H4 (cell line): ENCODE data around the gene CPVL. TPM values are rescaled to one million over a fixed set of nuclear protein-coding genes. Genes with fewer than 3 reads are reported as not detected.

Experiments
- DNase-seq: peaks from one replicate; pipeline ENCODE4 v3.0.0-alpha.2; 2015; ENCODE audit warnings: low spot score
- total RNA-seq: library from RNA; depleted of rRNA; stranded (reverse); fragments of >200 nt; shearing (Covaris generic); gene quantifications from 2 replicates; pipeline ENCODE4 v1.2.3, GENCODE V29; 2014

Gene CPVL
- total RNA-seq, 1 experiment from 2014 or later, result 113 TPM

- DNase-seq, result no peak
Observed at GRCh38 chr7:29091715-29092114, 54.6 kb downstream of the CPVL start.

GRCh38 chr7:29090836-29091601, 55.3 kb downstream of the CPVL start:
- DNase-seq, result peak; percentile 65

- no peak for DNase-seq
Observed at GRCh38 chr7:29090151-29090805, 56.1 kb downstream of the CPVL start.

GRCh38 chr7:29087840-29088170, 58.5 kb downstream of the CPVL start:
- DNase-seq, result no peak

GRCh38 chr7:29086545-29086944, 59.8 kb downstream of the CPVL start:
- no peak for DNase-seq

DNA sequence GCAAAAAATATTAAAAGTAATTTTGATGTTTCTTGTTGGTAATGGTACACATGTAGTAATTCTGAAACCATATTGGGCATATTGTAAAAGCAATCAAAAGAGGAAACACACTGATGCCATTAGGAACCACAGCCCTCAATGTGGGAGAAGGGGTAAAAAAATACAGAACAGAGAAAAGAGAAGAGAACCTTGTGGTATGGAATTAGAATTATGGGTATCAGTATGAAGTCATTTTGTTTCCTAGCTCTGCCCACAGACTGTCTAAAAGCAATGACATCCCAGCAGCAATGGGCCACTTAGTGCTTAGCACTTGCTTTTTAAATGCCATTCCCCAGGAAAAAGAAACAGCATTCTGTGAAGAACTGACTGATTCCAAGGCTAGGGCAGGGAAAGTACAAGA, 61.5 kb downstream of the CPVL start:
- no peak for DNase-seq

DNA sequence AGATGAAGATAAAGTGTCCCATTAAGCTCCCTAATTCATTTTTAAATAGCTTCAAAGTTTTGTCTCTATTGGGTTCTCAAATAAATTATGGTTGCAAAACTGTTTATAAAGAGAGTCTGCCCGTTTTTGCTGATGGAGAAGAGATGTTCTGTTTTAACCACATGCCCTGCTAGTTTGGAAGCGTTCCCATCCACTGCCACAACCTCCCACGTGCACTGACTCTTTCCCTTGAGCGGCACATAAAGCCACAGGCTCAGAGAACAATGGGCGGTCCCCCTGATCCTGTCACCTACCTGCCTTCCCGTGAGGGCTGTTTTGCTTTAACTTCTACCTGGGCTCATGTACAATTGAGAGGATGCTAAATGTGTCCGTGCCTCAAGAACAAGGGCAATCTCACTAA, 65.5 kb downstream of the CPVL start:
- peak; percentile 56 for DNase-seq

DNA sequence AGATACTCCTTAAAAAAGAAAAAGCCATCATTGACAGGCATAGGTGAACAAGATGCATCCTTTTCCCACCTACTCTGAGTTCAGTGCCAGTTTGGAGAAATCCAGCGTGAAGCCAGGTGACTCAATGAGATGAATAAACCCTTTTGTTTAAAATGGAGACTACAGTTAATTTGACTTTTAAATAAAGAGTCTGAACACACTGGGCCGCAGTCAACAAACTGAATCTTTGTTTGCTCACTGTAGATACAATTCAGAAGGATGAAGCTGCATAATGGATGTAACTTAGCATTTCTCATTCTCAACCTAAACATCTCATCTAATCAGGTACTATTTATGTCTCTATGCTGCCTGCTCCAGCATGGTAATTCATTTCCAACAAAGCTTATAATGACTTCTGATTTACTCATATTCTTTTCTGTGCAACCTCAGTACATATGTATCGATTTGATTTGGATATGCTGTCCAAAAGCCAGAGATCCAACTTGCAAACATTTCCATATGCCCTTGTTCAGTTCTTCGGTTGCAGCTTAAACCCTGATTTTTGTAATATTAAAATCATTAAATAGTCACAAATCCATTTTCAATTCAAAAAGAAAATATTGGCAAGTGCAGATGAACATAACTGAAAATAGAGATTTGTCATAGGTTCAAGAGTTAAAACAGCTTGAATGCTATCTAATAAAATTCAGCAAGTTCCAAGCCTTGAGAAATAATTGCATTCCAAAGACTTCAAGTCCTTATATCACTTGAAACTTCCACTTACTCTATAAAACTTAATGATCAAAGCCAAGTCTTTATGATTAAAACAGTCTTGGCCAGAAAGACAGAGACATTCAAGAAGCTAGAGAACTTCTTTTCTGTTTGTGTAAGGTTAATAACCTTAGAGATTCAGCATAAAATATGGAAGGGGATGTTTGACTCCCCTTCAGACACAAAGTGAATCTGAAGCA, 67.8 kb downstream of the CPVL start:
- no peak for DNase-seq

- no peak for DNase-seq
Observed at GRCh38 chr7:29077854-29078253, 68.5 kb downstream of the CPVL start.

- no peak for DNase-seq
Observed at GRCh38 chr7:29077176-29077575, 69.2 kb downstream of the CPVL start.

GRCh38 chr7:29076631-29077030, 69.7 kb downstream of the CPVL start:
- DNase-seq, result no peak

DNA sequence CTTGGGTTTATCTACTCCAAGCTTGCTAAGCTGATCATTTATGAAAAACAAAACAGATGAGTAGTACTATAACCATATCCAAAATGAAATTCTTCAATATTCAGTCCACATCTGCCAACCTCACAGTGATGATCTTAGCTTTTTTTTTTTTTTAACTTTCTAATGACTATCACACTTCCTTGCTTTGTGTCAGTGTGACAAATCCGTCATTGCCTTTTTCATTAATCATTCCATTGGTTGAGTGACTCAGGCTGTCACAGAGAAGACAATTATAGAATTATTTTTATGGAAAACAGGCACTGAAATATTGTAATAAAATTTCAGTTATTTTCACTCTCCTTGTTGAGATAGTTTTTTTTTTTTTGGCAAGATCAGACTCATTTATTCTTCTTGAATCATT, 70.7 kb downstream of the CPVL start:
- DNase-seq, result no peak

DNA sequence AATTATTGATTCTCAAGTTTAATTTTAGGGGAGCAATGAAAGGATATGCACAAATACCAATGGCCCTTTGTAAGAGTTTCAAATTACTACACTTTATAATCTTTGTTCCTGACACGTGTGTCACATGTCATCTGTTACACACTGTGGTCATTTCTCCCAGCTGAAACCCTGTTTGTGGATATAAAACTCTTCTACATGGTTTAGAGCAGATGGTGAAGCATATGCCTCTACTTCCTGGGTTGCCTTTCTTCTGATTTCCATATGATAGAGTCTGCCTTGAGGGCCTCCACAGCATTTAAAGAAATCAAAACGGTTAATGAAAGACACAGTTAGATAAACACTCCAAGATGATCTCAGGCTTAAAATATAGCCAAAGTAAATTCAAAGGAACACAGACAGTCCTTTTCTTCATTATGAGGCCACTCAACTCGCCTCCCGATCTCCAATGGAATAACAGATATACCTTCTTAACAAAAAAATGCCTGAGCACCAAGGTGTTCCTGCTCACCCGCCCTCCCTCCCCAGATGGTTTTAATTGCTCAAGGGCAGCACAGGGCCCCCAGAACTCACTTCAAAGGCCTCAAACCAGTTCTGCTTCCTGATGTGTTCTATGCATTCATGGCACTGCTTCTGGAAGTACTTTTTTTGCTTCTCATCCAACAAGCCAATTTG, 75.0 kb downstream of the CPVL start:
- DNase-seq, result no peak

GRCh38 chr7:29066641-29067040, 79.7 kb downstream of the CPVL start:
- DNase-seq, result no peak

DNA sequence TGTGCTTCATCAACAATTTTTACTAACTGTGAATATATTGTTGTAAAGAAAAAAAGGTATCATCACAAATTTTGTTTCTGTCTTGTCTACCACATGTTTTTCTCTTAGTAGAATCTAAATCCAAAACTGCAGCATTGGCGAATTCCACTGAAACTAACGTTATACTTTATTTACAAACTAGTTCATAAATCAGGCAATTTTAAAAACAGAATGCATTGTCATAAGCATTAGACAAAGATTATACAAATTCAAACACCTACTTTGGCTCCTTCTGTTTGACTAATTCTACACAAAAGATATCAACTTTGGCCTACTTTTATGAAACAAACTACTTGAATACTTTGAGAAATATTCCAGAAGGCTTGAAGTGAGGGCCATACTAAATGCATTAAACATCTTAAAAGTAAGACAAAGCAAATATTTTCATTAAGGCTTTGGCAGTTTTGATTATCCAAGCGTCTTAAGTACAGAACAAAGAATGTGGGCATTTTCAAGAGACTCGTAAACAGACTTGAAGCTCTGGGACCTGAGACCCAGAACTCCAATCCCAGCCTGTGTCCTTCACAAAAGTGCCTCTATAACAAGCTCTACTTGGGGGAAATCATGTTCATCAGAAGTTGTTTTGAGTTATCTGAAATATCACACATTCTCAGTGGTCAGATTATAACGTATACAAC, 81.0 kb downstream of the CPVL start:
- DNase-seq, result no peak

GRCh38 chr7:29063872-29064271, 82.5 kb downstream of the CPVL start:
- DNase-seq, result no peak

DNA sequence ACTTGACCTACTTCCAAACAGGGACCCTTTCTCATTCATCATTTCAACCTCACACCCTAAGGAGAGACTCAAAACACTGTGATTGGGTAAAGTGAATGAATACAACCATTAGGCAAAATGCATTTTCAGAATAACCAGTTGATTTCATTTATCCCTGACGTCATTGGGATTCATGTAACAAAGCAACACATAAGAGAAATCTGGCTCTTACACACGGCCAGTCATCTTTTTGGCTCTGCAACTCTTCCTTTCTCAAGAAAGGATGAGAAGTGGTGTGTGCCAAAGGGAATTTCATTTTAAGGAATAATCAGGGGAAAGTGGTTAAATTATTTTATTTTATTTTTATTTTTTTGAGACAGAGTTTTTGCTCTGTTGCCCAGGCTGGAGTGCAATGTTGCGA, 83.1 kb downstream of the CPVL start:
- no peak for DNase-seq

DNA sequence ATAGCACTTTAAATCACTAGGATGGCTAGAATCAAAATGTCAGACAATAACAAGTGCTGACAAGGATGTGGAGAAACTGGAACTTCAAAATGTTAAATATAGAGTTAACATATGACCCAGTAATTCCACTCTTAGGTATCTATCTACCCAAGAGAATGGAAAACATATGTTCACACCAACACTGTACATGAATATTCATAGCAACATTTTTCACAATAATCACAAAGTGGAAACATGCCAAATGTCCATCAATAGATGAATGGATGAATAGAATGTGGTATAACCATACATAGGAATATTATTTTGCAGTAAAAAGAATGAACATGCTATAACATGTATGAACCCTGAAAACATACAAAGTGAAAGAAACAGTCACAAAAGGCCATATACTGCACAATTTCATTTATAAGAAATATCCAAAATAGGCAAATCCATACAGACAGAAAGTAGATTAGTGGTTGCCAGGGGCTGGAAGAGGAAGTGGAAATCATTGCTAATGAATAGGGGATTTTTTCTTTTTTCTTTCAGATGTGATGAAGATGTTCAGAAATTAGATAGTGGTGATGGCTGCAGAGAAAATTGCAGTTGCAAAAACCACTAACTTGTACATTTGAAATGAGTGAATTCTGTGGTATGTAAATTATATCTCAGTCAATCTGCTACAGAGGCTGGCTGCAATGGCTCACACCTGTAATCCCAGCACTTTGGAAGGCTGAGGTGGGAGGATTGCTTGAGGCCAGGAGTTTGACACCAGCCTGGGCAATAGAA, 93.0 kb downstream of the CPVL start:
- DNase-seq, result no peak

- DNase-seq, result no peak
Observed at GRCh38 chr7:29046978-29047377, 99.4 kb downstream of the CPVL start.

DNA sequence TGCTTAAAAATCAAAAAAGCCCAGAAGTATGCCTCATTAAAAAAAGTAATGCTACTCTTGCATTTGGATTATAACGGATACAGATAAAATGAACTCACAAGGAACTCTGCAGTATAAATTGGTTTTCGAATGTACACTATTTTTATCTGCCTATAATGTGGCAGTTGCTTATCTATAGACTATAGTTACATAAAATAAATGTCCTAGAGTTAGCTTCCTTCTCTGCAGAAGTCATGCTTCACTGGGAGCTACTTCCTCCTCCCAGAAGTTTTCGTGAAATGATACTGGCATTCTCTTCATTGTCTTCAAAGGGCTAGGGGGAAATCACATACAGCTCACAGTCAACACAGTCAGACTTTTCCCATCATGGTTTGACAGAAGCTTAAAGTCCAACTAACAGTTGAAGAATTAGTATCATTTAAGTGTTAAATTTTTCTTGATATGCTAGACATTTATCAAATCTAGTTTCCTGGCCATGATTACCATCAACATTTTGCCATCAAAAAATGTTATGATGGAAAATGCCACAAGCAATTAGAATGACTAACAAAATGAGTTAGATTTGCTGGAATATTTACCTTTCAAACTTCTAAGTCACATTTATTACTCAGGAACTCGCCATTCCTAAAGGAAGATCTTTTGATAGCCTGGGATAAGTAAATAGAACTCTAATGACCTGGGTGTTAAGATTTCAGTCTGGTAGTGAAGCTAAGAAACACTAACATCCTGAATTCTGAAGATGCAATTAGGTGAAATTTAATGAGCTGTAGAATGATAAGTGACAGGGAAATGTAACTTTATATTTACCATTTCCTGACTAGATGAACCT, 100.9 kb downstream of the CPVL start:
- DNase-seq, result no peak
